Right atrium auricular region (tissue), 2 donors: ENCODE data around the gene ERCC4. TPM values are rescaled to one million over a fixed set of nuclear protein-coding genes. Genes with fewer than 3 reads are reported as not detected.

Experiments used
- DNase-seq: peaks from one replicate; pipeline ENCODE4 v3.0.0-alpha.2; 2019; ENCODE audit warnings: low spot score
- H3K27ac ChIP-seq, 2 donors: fragments of 200-600 bp; sonication (generic); 1 replicate in 1 of 2; 2 replicates in 1 of 2; pipeline ENCODE4 v1.5.1; 2016 to 2019
- H3K27me3 ChIP-seq, 2 donors: fragments of 200-600 bp; sonication (generic); one replicate each; pipeline versions ENCODE4 v1.5.1 to v1.6.0; 2017 to 2019
- H3K36me3 ChIP-seq: fragments of 200-600 bp; sonication (generic); one replicate; pipeline ENCODE4 v1.5.1; 2016
- H3K4me1 ChIP-seq, 2 donors: fragments of 200-600 bp; sonication (generic); one replicate each; pipeline versions ENCODE4 v1.5.1 to v1.6.0; 2017 to 2019
- H3K4me3 ChIP-seq, 2 donors: fragments of 200-600 bp; sonication (generic); 1 replicate in 1 of 2; 2 replicates in 1 of 2; pipeline ENCODE4 v1.5.1; 2017 to 2019; ENCODE audit warnings: mild to moderate bottlenecking in 1 of 2, moderate library complexity in 1 of 2
- H3K9me3 ChIP-seq, 2 donors: fragments of 200-600 bp; sonication (generic); one replicate each; pipeline ENCODE4 v1.5.1; 2019
- total RNA-seq, 2 donors: library from RNA; depleted of rRNA; stranded (reverse); fragments of >200 nt; gene quantifications; one replicate each; pipeline ENCODE4 v1.1.0, GENCODE V29; 2016
- TF ChIP-seq, protein P1 (sequence below), 2 donors: fragments of 200-600 bp; sonication (generic); IDR thresholded peaks; one replicate each; pipeline ENCODE4 v1.5.1; 2019; ENCODE audit warnings: antibody characterized with exemption in 2 of 2

Gene ERCC4
- total RNA-seq, 2 donors from 2014 or later: 7.5 to 9.4 TPM

GRCh38 chr16:13911871-13912270, 8.1 kb upstream of the ERCC4 start:
- no peak overlapping the region for H3K4me3 ChIP-seq
- H3K4me1 ChIP-seq: peaks cover 0 to 23% of the 10 kb centered on the region in 2 donors
- H3K27me3 ChIP-seq: no peaks in the 10 kb centered on the region
- no peak for DNase-seq
- no peak overlapping the region for H3K27ac ChIP-seq
- TF ChIP-seq, protein P1, sequence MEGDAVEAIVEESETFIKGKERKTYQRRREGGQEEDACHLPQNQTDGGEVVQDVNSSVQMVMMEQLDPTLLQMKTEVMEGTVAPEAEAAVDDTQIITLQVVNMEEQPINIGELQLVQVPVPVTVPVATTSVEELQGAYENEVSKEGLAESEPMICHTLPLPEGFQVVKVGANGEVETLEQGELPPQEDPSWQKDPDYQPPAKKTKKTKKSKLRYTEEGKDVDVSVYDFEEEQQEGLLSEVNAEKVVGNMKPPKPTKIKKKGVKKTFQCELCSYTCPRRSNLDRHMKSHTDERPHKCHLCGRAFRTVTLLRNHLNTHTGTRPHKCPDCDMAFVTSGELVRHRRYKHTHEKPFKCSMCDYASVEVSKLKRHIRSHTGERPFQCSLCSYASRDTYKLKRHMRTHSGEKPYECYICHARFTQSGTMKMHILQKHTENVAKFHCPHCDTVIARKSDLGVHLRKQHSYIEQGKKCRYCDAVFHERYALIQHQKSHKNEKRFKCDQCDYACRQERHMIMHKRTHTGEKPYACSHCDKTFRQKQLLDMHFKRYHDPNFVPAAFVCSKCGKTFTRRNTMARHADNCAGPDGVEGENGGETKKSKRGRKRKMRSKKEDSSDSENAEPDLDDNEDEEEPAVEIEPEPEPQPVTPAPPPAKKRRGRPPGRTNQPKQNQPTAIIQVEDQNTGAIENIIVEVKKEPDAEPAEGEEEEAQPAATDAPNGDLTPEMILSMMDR (IDR thresholded peaks at IDR 0.05): no peak
- peaks cover 0 to 6% of the 10 kb centered on the region in 2 donors for H3K9me3 ChIP-seq
- H3K36me3 ChIP-seq: no peaks in the 10 kb centered on the region

GRCh38 chr16:13912891-13913290, 7.1 kb upstream of the ERCC4 start:
- Histone ChIP-seq H3K36me3 (no peaks in the 10 kb centered on the region), H3K27ac (peak overlapping the region in 1 of 2 donors; percentile 26), H3K9me3 (peaks cover 0 to 6% of the 10 kb centered on the region in 2 donors), H3K4me3 (no peak overlapping the region), H3K4me1 (peaks cover 0 to 23% of the 10 kb centered on the region in 2 donors), H3K27me3 (no peaks in the 10 kb centered on the region)
- no peak for DNase-seq
- TF ChIP-seq, protein P1 (IDR thresholded peaks at IDR 0.05): no peak

DNA sequence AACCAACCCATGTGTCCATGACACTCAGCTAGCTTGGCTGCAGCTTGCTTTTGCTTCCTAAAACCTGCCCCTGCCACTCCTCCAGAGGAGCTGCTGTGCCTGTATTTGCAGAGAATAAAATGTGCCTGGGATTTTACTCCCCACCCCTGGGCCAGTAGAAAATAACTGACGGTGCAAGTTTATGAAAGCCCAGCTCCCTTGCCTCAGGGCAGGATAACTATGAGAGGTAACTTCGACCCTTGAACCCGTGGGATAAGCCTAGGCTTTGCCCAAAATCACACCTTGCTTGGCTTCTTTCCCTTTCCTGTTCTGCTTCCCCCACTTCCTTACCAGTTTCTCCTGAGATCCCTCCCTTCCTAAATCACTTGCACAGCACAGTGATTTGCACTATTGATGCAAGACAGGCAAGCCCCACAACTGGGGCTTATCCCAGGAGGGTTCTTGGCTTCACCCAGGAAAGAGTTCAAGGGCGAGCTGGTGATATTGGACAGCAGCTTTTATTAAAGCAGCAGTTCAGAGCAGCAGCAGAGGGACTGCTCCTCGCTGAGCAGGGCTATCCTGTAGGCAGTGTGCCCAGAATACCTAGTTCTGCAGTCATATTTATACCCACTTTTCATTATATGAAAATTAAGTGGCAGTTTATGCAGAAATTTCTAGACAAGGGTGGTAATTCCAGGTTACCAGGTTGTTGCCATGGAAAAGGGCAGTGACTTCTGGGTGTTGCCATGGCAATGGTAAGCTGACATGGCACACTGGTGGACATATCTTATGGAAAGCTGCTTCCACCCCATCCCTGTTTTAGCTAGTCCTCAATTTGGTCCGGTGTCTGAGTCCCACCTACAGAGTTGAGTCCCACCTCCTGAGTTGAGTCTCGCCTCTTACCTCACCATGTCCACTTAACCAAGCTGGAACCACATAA, 6.3 kb upstream of the ERCC4 start:
- no peak overlapping the region for H3K4me3 ChIP-seq
- peaks cover 0 to 23% of the 10 kb centered on the region in 2 donors for H3K4me1 ChIP-seq
- H3K36me3 ChIP-seq: no peaks in the 10 kb centered on the region
- peaks cover 0 to 6% of the 10 kb centered on the region in 2 donors for H3K9me3 ChIP-seq
- H3K27me3 ChIP-seq: no peaks in the 10 kb centered on the region
- no peak for DNase-seq
- peak overlapping the region in 1 of 2 donors; percentile 26 for H3K27ac ChIP-seq
- TF ChIP-seq, protein P1 (IDR thresholded peaks at IDR 0.05): no peak

DNA sequence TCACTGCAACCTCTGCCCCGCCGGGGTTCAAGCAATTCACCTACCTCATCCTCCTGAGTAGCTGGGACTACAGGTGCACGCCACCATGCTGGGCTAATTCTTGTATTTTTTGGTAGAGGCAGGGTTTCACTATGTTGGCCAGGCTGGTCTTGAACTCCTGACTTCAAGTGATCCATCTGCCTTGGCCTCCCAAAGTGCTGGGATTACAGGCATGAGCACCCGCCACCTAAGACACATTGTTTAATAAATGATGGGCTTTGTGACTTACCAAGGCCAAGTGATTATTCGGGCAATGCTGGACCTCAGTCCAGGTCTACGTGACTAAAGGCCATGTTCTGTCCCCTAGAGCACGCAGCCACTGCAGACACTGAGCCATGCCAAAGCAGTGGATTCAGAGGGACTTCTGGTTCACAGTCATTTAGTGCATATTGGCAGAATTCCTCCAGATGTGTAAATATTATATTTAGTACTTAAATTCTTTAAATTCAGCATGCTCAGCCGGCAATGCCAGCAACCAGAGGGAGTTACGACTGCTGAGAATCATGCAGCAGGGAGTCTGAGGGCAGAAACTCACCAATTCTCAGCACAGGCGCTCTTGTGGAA, 4.8 kb upstream of the ERCC4 start:
- Histone ChIP-seq H3K9me3 (peaks cover 0 to 6% of the 10 kb centered on the region in 2 donors), H3K36me3 (no peaks in the 10 kb centered on the region), H3K4me1 (peaks cover 0 to 14% of the 10 kb centered on the region in 2 donors), H3K27ac (no peak overlapping the region), H3K27me3 (no peaks in the 10 kb centered on the region), H3K4me3 (no peak overlapping the region)
- TF ChIP-seq, protein P1 (IDR thresholded peaks at IDR 0.05): no peak
- DNase-seq: no peak

GRCh38 chr16:13919330-13919682, 648 bp upstream of the ERCC4 start:
- H3K4me1 ChIP-seq: peaks cover 0 to 24% of the 10 kb centered on the region in 2 donors
- TF ChIP-seq, protein P1 (IDR thresholded peaks at IDR 0.05): no peak
- no peak for DNase-seq

More at GRCh38 chr16:13919330-13919682, 648 bp upstream of the ERCC4 start:
- Histone ChIP-seq H3K36me3 (peaks cover 15% of the 10 kb centered on the region), H3K27me3 (no peaks in the 10 kb centered on the region), H3K4me3 (peak overlapping the region; percentile 69 to 92), H3K27ac (peak overlapping the region; percentile 72 to 79), H3K9me3 (no peaks in the 10 kb centered on the region)
